Osteocyte (in vitro differentiated cells): Measurements from ENCODE around the gene LINGO1. TPM values are rescaled to one million over a fixed set of nuclear protein-coding genes. Genes with fewer than 3 reads are reported as not detected.

Source experiments
- DNase-seq: peaks from one replicate; pipeline ENCODE4 v3.0.0; 2021; ENCODE audit warnings: mixed read lengths; ENCODE audit not compliant: unreplicated experiment; ENCODE audit errors: extremely low spot score
- H3K27ac Mint-ChIP-seq: one replicate; pipeline ENCODE4 v1.8.0; 2021; ENCODE audit warnings: mild to moderate bottlenecking, mixed read lengths; ENCODE audit not compliant: unreplicated experiment
- H3K27me3 Mint-ChIP-seq: one replicate; pipeline ENCODE4 v1.8.0; 2021; ENCODE audit warnings: mixed read lengths; ENCODE audit not compliant: unreplicated experiment
- H3K36me3 Mint-ChIP-seq: one replicate; pipeline ENCODE4 v1.8.0; 2021; ENCODE audit warnings: mixed read lengths; ENCODE audit not compliant: unreplicated experiment
- H3K4me1 Mint-ChIP-seq: one replicate; pipeline ENCODE4 v1.8.0; 2021; ENCODE audit warnings: mixed read lengths; ENCODE audit not compliant: unreplicated experiment
- H3K4me3 Mint-ChIP-seq: one replicate; pipeline ENCODE4 v1.8.0; 2021; ENCODE audit warnings: mild to moderate bottlenecking, moderate library complexity, mixed read lengths; ENCODE audit not compliant: unreplicated experiment
- H3K9me3 Mint-ChIP-seq: one replicate; pipeline ENCODE4 v1.8.0; 2021; ENCODE audit warnings: mixed read lengths; ENCODE audit not compliant: unreplicated experiment
- CTCF ChIP-seq: fragments of 200-600 bp; sonication (generic); IDR thresholded peaks from 2 replicates; pipeline ENCODE4 v1.5.0; 2021; ENCODE audit warnings: antibody characterized with exemption, mild to moderate bottlenecking, moderate library complexity
- total RNA-seq: library from RNA; stranded (reverse); gene quantifications from 2 replicates; pipeline ENCODE4 v1.2.1, GENCODE V29; 2021

The LINGO1 gene
- total RNA-seq, 1 donor from 2014 or later = 2.4 TPM

GRCh38 chr15:77613814-77614213 lies 18.9 kb downstream of the LINGO1 start:
- no peak for DNase-seq
- H3K4me1 Mint-ChIP-seq = peaks cover 7% of the 10 kb centered on the region
- no peak overlapping the region for H3K27ac Mint-ChIP-seq
- peaks cover 3% of the 10 kb centered on the region for H3K36me3 Mint-ChIP-seq
- no peak for TF ChIP-seq CTCF
- no peaks in the 10 kb centered on the region for H3K27me3 Mint-ChIP-seq
- H3K4me3 Mint-ChIP-seq = no peak overlapping the region
- H3K9me3 Mint-ChIP-seq = no peaks in the 10 kb centered on the region

GRCh38 chr15:77612958-77613601 lies 19.6 kb downstream of the LINGO1 start:
- DNase-seq = no peak
- Mint-ChIP-seq H3K27ac (no peak overlapping the region), H3K9me3 (no peaks in the 10 kb centered on the region), H3K4me1 (peaks cover 9% of the 10 kb centered on the region), H3K27me3 (no peaks in the 10 kb centered on the region), H3K4me3 (no peak overlapping the region), H3K36me3 (peaks cover 3% of the 10 kb centered on the region)
- no peak for TF ChIP-seq CTCF

DNA sequence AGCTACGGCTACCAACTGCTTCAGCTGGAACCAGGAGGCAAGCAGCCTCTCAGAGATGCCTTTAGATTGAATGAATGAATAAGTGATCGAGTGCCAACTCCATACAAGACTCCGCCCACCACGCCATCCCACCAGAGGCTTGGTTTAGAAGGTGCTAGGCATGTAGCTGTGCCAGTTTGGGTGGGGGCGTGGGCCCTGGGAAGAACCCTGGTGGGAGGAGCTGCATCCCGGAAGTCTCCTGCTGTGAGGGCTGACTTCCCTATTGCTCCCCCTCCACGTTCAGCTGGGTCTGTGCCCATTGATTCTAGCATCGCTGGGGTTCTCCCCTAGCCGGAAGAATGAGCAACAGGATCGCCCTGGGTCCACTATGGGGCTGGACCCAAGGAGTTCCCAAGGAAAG lies 20.9 kb downstream of the LINGO1 start:
- Mint-ChIP-seq H3K27ac (no peak overlapping the region), H3K27me3 (no peaks in the 10 kb centered on the region), H3K4me3 (no peak overlapping the region), H3K36me3 (peaks cover 3% of the 10 kb centered on the region), H3K4me1 (peaks cover 19% of the 10 kb centered on the region), H3K9me3 (no peaks in the 10 kb centered on the region)
- no peak for TF ChIP-seq CTCF
- DNase-seq = no peak

DNA sequence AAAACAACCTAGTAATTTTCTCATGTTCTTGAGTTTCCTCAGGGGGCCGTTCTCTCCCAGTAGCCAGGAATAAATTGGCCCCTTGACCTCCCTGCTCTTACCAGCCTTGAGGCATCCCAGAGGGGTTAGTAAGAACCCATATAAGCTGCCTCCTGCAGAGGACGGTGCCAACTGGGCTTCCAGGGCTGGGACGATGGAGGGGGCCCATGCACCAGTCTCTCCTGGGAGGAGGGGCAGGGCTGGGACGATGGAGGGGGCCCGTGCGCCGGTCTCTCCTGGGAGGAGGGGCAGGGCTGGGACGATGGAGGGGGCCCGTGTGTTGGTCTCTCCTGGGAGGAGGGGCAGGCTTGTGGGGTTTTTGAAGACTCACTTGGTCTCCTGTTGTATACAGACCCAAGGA lies 22.0 kb downstream of the LINGO1 start:
- Mint-ChIP-seq H3K9me3 (no peaks in the 10 kb centered on the region), H3K36me3 (peaks cover 3% of the 10 kb centered on the region), H3K27me3 (no peaks in the 10 kb centered on the region), H3K27ac (no peak overlapping the region), H3K4me1 (peaks cover 26% of the 10 kb centered on the region), H3K4me3 (no peak overlapping the region)
- no peak for TF ChIP-seq CTCF
- no peak for DNase-seq

DNA sequence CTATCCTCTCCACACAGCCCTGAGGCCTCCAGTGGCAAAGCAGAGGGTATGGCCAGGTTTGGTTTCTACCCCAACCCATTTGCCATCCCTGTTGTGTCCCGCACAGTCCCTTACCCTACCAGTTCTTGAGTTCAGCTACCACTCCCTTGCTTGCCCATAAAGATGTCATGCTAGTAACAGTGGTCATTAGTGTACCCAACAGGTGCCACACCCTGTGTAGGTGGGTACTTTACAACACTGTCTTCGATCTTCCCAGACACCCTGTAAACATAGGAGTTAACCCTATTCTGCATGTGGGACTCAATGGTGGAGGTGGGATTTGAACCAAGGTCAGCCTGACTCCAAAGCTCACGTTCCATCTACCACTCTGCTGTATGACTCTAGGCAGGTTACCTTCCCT lies 23.2 kb downstream of the LINGO1 start:
- H3K4me3 Mint-ChIP-seq = no peak overlapping the region

More for the DNA sequence above, 23.2 kb downstream of the LINGO1 start:
- no peak for TF ChIP-seq CTCF
- Mint-ChIP-seq H3K4me1 (peaks cover 27% of the 10 kb centered on the region), H3K27ac (no peak overlapping the region), H3K27me3 (no peaks in the 10 kb centered on the region), H3K36me3 (no peaks in the 10 kb centered on the region), H3K9me3 (no peaks in the 10 kb centered on the region)
- no peak for DNase-seq
